ENCODE data around the gene SELENOW.

GRCh38 chr19:47735131-47735530 is 43.4 kb upstream of the SELENOW start:
- no peak for TF ChIP-seq POLR2A (IDR thresholded peaks at IDR 0.05)
- TF ChIP-seq, protein P1, sequence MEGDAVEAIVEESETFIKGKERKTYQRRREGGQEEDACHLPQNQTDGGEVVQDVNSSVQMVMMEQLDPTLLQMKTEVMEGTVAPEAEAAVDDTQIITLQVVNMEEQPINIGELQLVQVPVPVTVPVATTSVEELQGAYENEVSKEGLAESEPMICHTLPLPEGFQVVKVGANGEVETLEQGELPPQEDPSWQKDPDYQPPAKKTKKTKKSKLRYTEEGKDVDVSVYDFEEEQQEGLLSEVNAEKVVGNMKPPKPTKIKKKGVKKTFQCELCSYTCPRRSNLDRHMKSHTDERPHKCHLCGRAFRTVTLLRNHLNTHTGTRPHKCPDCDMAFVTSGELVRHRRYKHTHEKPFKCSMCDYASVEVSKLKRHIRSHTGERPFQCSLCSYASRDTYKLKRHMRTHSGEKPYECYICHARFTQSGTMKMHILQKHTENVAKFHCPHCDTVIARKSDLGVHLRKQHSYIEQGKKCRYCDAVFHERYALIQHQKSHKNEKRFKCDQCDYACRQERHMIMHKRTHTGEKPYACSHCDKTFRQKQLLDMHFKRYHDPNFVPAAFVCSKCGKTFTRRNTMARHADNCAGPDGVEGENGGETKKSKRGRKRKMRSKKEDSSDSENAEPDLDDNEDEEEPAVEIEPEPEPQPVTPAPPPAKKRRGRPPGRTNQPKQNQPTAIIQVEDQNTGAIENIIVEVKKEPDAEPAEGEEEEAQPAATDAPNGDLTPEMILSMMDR (IDR thresholded peaks at IDR 0.05): no peak
